ENCODE results near the gene ARPC5. TPM values are rescaled to one million over a fixed set of nuclear protein-coding genes. Genes with fewer than 3 reads are reported as not detected.

The ARPC5 gene
- total RNA-seq, 3 donors from 2014 or later, result 101 to 158 (median 123) TPM

DNA sequence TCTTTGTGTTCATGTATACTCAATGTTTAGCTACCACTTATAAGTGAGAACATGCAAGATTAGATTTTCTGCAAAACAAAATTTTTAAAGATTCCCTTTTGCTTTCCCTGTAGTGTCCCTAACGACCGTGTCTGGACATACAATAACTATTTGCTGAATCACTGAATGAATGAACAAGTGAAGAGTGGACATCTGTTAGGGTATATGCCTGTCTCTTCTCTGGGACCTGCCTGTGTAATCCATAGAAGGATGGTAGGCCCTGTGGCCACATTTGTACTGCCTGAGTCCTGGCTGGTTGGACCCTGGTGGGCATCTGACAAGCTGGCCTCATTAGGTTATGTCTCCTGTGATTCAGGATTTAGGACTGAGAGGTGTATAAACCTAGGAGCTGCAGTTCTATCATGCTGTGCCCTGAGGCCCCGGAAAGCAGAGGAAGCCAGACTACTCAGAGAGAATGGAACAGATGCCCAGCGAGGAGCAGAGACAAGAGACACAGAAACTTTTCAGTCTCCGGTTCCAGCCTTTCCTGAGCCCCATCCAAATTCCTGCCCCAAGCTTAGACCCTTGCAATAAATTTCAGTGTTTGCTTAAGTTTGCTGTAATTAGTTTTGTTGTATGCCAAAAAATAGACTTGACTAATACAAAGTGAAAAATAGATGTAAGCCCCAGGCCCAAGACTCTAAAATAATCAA, 37.8 kb downstream of the ARPC5 start:
- Histone ChIP-seq H3K4me1 (ENCODE audit: low read depth) (no peaks in the 10 kb centered on the region), H3K4me3 (no peak overlapping the region), H3K9me3 (no peaks in the 10 kb centered on the region), H3K36me3 (ENCODE audit: low read depth) (no peaks in the 10 kb centered on the region)
- no peak for TF ChIP-seq CTCF (IDR thresholded peaks at IDR 0.05)
- no peak for ATAC-seq
- no peak for DNase-seq
- intact Hi-C loops (cut with DNase I, micrococcal nuclease), result no loop called here

DNA sequence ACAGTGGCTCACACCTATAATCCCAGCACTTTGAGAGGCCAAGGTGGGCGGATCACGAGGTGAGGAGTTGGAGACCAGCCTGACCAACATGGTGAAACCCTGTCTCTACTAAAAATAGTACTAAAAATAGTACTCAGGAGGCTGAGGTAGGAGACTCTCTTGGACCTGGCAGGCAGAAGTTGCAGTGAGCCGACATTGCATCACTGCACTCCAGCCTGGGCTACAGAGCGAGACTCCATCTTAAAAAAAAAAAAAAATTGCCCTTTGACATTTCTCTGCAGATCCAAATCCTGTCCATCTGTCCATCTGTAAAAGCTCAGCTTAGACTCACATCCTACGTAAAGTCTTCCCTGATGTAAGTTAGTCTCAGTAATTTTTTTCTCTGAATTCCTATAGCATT, 39.1 kb downstream of the ARPC5 start:
- Histone ChIP-seq H3K4me3 (no peak overlapping the region), H3K9me3 (no peaks in the 10 kb centered on the region), H3K4me1 (ENCODE audit: low read depth) (no peaks in the 10 kb centered on the region), H3K36me3 (ENCODE audit: low read depth) (no peaks in the 10 kb centered on the region)
- intact Hi-C loops (cut with DNase I, micrococcal nuclease), result no loop called here
- DNase-seq (no peak), ATAC-seq (no peak)
- TF ChIP-seq CTCF (IDR thresholded peaks at IDR 0.05), result no peak

GRCh38 chr1:183595537-183595936, 40.0 kb downstream of the ARPC5 start:
- Histone ChIP-seq H3K36me3 (ENCODE audit: low read depth) (no peaks in the 10 kb centered on the region), H3K4me1 (ENCODE audit: low read depth) (no peaks in the 10 kb centered on the region), H3K9me3 (no peaks in the 10 kb centered on the region), H3K4me3 (no peak overlapping the region)
- no peak for ATAC-seq
- no peak for DNase-seq
- intact Hi-C loops (cut with DNase I, micrococcal nuclease), result no loop called here
- no peak for TF ChIP-seq CTCF (IDR thresholded peaks at IDR 0.05)

- ATAC-seq, result peak; percentile 39
- H3K4me3 ChIP-seq, result no peak overlapping the region
- no peak for TF ChIP-seq CTCF (IDR thresholded peaks at IDR 0.05)
- intact Hi-C loops (cut with DNase I, micrococcal nuclease), result no loop called here
- no peaks in the 10 kb centered on the region for H3K36me3 ChIP-seq (ENCODE audit: low read depth)
- peaks cover 9% of the 10 kb centered on the region for H3K4me1 ChIP-seq (ENCODE audit: low read depth)
- no peaks in the 10 kb centered on the region for H3K9me3 ChIP-seq
- peak in 1 of 3 donors; percentile 14 for DNase-seq
These were observed 42.2 kb downstream of the ARPC5 start for GRCh38 chr1:183593356-183593755.

DNA sequence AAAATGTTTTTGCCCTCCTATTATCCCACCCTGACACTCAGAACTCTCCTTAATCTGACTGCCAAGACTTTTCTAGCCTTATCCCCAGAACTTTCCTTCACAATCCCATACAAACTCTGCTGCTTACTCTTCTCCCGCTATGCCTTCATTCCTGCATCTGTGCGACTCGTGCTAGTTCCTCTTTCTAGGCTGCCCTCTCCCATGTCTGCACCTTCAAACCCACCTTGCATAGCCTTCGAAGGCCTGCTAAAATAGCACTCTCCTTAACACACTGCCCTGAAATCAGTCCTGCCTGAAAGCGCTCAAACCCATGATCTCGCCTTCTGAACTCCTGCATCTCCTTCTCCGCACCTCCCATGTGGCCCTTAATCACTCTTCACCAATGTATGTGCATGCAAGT, 42.9 kb downstream of the ARPC5 start:
- no peaks in the 10 kb centered on the region for H3K36me3 ChIP-seq (ENCODE audit: low read depth)
- peaks cover 9% of the 10 kb centered on the region for H3K4me1 ChIP-seq (ENCODE audit: low read depth)
- TF ChIP-seq CTCF (IDR thresholded peaks at IDR 0.05), result no peak
- ATAC-seq, result no peak
- intact Hi-C loops (cut with DNase I, micrococcal nuclease), result no loop called here
- no peak overlapping the region for H3K4me3 ChIP-seq
- H3K9me3 ChIP-seq, result no peaks in the 10 kb centered on the region
- DNase-seq, result no peak
